ENCODE data around the gene STAT2.

- TF ChIP-seq CTCF (IDR thresholded peaks at IDR 0.05), result no peak
- no peak for TF ChIP-seq EP300 (IDR thresholded peaks at IDR 0.05)
Measured at GRCh38 chr12:56326533-56326932, 33.4 kb downstream of the STAT2 start.
